Cerebellar nuclear complex (tissue), 1 donor: ENCODE data around the gene PDE11A.

Experiments used
- DNase-seq, 2 experiments: peaks; one replicate each; lab custom pipeline; 2025; lab: John Stamatoyannopoulos, UW

Gene PDE11A

DNA sequence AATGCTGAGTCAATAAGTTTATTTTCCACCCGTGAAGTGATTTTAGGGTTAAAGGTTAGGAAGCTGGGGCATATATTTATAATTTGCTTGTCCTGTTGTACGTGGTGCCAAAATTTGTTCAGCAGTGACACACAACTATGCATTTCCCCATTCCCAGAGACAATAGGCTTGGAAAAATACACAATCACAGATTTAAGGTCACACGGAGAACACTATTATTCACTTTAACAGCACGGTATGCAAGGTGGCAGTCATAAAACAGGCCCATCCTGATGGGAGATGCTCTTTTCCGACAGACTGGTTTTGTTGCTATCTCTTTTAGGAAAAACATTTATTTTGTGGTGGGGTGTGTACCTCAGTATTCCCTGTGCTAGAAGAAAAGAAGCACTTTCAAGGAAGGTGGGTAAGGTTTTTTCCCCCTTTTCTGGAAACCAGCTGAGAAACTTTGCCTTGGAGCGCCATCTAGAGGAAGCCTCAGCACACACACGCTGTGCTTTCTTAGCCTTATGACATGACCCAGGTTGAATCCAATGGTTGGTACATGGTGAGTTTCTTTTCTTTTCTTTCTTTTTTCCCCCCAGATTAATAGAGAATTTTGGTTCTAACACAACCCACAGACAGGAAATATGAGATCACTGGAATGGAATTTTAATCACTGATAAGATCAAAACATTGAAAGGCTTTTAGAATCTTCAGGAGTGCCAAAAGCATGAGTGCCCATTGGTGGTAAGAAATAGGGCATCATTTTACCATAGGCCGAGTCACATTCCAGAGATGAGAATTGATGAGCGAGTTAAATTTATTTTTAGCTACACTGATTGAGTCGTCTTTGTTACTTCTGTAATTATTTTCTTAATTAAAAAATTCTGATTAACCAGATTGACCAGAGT, 347.9 kb downstream of the PDE11A start:
- no peak for DNase-seq

DNA sequence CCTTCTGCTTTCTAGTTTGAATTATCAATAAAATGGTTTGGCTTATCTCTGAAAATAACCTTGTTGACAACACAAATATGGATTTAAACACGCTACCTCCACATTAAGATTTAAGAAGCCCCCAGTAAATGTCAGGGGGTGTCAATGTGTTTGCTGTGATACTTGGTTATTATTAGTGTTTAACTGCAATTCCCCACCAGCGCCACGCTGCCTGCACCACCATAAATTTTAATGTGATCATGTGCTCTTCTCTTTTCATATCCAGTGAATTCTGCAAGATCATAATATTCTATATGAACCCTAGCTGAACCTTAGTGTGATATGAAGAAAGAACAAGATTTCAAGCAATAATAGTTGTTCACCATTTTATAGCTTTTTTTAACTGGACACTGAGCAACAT, 349.3 kb downstream of the PDE11A start:
- DNase-seq = no peak

DNA sequence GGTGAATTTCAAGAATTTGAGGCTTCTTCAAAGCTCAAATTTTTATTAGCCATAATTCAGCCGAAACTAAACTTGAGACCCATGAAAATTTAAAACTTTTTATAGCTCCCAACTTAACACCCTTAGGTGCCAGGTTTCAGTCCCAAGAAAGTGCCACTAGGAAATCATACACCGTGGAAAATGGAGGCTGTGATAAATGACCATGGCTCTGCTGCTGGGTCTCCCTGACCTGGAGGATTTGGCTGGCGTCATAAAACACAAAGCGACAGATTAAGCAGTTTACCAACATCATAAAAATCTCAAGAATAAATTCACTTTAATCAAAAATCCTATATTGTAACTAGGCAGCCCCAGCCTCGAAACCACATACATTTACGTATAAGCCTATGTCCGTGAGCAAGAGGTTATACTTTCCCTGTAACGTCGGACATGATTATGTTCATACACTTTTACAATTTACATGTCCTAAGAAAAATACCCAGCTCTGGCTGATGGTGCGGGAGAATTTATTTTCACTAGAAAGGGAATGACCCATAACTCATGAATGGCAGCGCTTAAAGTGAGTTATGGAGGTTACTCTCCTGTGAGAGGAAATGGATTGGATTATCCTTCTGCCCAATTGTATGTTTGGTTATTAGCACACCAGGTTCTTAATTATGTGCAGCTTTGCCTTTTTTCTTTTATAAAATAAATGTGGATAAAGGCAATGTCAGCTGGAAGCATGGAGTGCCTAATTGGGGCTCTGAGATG, 350.6 kb downstream of the PDE11A start:
- no peak for DNase-seq

DNA sequence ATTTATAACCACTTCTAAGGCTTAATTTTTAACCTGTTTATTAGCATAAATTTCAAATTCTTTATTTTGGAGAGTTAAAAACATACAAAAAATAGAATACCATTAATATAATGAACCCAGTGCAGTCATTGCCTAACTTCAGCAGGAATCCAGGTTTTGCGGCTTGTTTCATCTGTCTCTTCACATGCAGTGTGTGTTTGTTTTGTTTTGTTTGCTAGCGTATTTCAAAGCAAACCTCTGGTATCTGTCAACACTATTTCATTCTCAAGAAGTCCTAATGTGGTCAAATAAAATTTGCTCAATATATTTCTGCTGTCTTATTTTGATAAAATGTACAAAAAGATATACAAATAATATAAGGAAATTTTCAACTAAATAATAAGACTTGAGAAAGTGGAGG, 351.5 kb downstream of the PDE11A start:
- DNase-seq = no peak

DNA sequence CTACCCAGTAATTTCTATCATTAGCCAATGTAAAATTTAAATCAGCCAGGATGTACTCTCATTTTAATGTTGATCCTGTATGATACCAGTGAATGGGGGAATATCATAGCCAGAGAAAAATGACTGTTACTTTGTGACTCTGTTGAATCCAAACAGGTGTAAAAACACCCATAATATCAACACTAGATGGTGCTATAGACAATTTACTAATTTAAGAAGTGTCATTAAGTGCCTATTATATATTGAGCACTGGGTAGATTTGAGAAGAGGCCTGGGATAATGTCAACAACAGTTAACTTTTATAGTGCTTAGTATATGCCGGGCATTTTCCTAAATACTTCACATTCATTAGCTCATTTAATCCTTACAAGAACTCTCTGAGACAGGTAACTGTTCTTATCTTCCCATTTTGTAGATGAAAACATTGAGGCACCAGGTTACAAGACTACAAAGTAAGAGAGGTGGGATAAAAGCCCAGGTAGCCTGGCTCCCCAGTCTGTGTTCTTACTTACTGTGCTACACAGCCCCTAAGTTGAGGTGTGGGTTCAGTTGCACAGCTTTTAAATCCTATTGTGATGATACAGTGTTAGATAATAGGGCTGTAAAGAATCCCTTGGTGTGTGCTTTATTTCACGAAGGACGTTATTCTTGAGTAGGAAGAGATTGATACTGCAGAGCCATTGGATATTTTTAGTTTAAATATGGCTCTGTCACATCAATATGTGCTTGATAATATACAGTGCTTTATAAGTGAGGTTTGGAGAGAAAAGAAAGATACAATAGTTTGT, 354.6 kb downstream of the PDE11A start:
- DNase-seq = no peak

GRCh38 chr2:177716484-177716883, 356.1 kb downstream of the PDE11A start:
- no peak for DNase-seq

- DNase-seq = no peak
These were observed 356.8 kb downstream of the PDE11A start for GRCh38 chr2:177715771-177716170.

DNA sequence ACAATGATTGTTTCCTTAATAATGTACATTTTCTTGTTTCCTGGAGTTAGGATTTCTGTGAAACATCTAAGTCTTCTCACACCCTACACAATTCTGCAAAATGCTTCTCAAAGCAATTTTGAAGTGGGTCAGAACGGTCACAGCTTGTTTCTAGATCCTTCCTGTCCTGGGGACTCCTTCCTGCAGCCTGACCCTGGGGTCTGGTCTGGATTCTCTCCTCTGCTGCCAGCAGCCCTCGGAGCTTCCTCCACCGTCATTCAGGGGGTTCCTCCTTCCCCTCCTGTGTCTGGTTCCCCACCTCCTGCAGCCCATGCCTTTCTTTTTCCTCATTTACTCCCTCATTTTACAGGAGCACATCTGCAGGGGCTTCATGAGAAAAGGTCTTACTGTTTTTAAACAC, 357.9 kb downstream of the PDE11A start:
- DNase-seq = no peak

GRCh38 chr2:177712462-177712861, 360.1 kb downstream of the PDE11A start:
- no peak for DNase-seq

DNA sequence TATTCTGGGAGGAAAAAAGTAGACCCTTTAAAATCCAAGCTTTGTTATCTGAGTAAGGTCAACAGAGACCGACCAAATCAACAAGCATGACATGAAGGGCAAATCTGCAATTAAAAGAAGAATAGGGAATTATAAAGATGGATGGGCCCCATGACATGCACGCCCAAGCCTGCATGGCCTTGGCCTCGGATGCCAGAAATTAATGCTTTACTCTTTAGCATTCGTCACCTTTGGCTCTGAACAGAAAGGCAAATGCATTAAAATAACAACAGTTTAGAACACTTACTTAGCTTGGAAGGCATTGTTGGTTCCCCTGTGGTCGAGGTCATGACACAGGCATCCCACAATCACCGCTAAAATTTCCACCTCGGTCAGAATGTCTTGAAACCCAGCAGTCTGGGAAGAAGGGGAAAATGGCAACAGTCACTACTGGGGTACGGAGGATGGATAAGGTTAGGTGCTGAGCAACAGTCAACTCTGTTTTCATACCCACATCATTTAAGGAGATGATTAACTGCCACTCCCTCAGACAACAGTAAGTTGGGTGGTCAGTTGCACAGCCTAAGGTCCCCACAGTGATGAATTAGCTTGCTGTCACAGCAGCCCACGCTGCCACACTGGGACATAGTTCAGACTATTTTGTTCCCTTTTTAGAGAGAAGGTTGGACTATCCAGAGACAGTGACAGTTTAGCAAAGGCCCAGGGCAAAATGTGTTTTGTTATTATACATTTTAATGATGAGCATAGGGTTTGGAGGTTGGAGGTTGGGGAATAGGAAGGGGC, 360.9 kb downstream of the PDE11A start:
- no peak for DNase-seq

DNA sequence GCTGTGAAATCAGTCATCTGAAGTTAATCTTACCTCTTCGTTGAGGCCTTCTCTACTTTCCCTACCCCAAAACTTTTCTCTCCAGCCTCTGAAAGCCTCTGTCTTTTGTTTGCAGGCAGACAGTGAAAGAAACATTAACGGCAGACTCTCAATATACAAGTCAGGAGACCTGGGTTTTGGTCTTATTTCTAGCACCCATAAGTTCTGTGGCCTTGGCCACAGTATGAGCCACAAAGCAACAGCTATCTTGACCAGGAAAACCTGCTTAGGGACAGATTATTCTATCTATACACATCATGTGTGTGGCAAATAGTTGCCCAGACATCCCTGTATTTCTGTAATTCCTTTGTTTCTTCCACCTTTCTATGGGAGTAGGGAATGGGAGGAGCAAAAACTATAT, 361.7 kb downstream of the PDE11A start:
- no peak for DNase-seq

- no peak for DNase-seq
These were observed 362.6 kb downstream of the PDE11A start for GRCh38 chr2:177709986-177710401.

- DNase-seq = no peak
These were observed 363.7 kb downstream of the PDE11A start for GRCh38 chr2:177708660-177709444.

- DNase-seq = no peak
These were observed 364.5 kb downstream of the PDE11A start for GRCh38 chr2:177708106-177708505.

DNA sequence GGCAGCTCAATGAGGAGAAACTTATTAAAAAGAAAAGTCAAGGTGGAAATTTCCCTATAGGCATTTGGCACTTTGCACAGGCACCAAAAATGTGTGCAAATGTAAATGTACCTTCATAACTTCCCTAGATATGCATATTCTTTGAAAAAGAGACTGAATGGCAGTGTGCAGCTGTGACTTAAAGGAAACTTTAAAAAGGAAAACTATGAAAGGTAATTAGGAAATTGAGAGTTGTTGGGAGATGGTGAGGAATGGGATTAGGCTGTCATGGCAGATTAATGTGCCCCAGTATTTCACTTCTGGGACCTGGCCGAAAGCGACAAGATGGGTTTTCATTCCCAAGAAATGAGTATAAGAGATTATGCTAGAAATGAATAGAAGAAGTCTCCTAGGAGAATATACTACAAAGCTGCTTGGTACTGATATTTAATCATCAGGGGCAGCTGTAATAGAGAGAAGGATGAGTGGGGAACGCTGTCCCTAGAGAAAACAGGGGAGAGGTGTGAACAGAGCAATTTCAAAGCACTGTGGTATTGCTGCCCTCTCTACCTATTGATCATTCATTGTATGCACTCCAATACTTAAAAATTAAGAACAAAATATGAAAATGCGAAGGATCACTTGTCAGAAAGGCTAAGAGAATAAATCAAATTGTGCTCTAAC, 366.9 kb downstream of the PDE11A start:
- no peak for DNase-seq

GRCh38 chr2:177703159-177703558, 369.4 kb downstream of the PDE11A start:
- no peak for DNase-seq

DNA sequence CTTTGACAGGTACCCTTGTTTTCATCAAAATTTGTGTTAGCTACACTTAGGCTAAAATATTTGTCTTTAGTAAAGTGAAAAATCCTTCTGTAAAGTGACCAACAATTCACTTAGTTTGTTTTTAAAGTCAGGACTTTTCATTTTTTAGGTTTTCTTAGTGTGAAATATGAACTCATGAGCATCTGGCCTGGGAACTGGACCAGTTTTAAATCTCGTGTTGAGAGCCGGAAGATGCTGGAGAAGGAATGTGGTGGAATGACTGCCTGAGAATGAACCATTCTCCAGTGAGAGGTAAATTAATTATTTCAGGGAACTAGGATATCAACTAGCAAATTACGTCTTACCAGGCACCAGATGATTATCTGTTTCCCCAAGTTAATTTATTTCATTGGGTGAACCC, 374.3 kb downstream of the PDE11A start:
- no peak for DNase-seq

DNA sequence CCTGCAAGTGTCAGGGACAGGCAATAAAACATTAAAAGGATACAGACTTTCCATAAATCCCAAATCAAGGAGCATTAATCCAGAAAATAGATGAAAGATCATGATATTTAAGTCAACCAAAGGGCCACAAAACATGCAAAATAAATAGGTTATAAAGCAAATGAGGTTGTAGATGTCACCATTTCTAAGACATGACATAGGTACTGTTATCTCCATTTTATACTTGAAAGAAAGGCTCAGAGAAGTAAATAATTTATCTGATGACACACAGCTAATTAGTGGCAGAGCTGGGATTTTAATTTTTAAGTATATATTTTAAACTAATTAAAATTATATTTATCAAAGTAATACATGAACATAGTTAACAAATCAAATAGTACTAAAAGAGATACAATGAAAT, 378.2 kb downstream of the PDE11A start:
- DNase-seq = no peak

DNA sequence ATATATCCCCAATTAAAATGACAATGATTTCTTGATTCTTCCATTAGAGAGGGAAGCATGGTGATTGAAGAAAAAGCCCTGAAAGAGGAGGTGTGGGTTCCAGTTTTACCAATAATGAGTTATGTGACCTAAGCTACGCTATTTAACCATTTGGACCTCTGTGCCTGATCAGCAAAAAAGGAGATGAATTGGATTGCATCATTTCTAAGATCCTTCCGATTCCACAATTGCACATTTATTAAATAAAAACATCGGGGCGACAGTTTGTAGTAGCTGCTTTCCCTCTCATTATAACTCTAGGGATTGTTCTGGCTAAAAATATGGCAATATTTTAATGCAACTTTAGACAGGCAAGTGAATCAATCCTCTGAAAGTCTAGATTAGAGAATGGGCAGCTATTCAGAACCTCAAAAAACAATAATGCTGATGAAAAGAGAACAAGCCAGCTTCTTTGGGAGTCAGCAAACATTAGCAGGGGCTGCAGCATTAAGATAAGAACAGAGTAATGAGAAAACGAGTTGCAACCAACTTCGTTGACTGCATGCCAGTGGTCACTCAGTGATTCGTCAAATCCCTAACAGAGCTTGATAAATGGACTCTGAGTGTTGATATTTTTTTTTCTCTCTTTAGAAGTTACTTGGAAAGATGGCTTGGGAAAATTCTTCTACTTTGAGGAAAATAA, 378.8 kb downstream of the PDE11A start:
- no peak for DNase-seq

- DNase-seq = no peak
These were observed 379.8 kb downstream of the PDE11A start for GRCh38 chr2:177692783-177693269.
